ENCODE results near the gene TARS1. TPM values are rescaled to one million over a fixed set of nuclear protein-coding genes. Genes with fewer than 3 reads are reported as not detected.

The TARS1 gene
- total and polyA plus RNA-seq, 10 of the 15 experiments (the other 5 are each of a cell fraction or from before 2014, with no cell fraction given), result 163 to 350 (median 228) TPM

DNA sequence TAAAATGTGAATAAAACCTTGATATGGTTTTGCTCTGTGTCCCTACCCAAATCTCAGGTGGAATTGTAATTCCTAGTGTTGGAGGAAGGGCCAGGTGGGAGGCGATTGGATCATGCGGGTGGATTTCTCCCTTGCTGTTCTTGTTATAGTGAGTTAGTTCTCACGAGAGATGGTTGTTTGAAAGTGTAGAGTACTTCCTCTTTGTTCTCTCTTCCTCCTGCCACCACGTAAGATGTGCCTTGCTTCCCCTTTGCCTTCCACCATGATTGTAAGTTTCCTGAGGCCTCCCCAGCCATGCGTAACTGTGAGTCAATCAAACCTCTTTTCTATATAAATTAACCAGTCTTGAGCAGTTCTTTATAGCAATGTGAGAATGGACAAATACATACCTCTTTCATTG is 34.9 kb downstream of the TARS1 start:
- no TSS peak for BruUV-seq (replicated peaks)
- TF ChIP-seq, protein P1, sequence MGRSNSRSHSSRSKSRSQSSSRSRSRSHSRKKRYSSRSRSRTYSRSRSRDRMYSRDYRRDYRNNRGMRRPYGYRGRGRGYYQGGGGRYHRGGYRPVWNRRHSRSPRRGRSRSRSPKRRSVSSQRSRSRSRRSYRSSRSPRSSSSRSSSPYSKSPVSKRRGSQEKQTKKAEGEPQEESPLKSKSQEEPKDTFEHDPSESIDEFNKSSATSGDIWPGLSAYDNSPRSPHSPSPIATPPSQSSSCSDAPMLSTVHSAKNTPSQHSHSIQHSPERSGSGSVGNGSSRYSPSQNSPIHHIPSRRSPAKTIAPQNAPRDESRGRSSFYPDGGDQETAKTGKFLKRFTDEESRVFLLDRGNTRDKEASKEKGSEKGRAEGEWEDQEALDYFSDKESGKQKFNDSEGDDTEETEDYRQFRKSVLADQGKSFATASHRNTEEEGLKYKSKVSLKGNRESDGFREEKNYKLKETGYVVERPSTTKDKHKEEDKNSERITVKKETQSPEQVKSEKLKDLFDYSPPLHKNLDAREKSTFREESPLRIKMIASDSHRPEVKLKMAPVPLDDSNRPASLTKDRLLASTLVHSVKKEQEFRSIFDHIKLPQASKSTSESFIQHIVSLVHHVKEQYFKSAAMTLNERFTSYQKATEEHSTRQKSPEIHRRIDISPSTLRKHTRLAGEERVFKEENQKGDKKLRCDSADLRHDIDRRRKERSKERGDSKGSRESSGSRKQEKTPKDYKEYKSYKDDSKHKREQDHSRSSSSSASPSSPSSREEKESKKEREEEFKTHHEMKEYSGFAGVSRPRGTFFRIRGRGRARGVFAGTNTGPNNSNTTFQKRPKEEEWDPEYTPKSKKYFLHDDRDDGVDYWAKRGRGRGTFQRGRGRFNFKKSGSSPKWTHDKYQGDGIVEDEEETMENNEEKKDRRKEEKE (IDR thresholded peaks at IDR 0.05), result no peak
- TF ChIP-seq SMARCA5 (IDR thresholded peaks at IDR 0.05) (no peak), BCL11A (IDR thresholded peaks at IDR 0.05; ENCODE audit: low read depth, low read length) (no peak), CREB1 (IDR thresholded peaks at IDR 0.05; ENCODE audit: low read depth) (no peak), CBFB (IDR thresholded peaks at IDR 0.05; ENCODE audit: low read depth) (no peak), ATF7 (IDR thresholded peaks at IDR 0.05; ENCODE audit: low read depth) (no peak), TCF3 (IDR thresholded peaks at IDR 0.05; ENCODE audit: borderline replicate concordance, insufficient read depth, low read depth, low read length) (no peak), CEBPB (IDR thresholded peaks at IDR 0.05; ENCODE audit: borderline replicate concordance in 1 of 2, low read depth in 2 of 2, low read length in 2 of 2) (no peak), FOXM1 (IDR thresholded peaks at IDR 0.05; ENCODE audit: low read depth, low read length) (no peak)
- TF ChIP-seq, protein P2, sequence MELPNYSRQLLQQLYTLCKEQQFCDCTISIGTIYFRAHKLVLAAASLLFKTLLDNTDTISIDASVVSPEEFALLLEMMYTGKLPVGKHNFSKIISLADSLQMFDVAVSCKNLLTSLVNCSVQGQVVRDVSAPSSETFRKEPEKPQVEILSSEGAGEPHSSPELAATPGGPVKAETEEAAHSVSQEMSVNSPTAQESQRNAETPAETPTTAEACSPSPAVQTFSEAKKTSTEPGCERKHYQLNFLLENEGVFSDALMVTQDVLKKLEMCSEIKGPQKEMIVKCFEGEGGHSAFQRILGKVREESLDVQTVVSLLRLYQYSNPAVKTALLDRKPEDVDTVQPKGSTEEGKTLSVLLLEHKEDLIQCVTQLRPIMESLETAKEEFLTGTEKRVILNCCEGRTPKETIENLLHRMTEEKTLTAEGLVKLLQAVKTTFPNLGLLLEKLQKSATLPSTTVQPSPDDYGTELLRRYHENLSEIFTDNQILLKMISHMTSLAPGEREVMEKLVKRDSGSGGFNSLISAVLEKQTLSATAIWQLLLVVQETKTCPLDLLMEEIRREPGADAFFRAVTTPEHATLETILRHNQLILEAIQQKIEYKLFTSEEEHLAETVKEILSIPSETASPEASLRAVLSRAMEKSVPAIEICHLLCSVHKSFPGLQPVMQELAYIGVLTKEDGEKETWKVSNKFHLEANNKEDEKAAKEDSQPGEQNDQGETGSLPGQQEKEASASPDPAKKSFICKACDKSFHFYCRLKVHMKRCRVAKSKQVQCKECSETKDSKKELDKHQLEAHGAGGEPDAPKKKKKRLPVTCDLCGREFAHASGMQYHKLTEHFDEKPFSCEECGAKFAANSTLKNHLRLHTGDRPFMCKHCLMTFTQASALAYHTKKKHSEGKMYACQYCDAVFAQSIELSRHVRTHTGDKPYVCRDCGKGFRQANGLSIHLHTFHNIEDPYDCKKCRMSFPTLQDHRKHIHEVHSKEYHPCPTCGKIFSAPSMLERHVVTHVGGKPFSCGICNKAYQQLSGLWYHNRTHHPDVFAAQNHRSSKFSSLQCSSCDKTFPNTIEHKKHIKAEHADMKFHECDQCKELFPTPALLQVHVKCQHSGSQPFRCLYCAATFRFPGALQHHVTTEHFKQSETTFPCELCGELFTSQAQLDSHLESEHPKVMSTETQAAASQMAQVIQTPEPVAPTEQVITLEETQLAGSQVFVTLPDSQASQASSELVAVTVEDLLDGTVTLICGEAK (IDR thresholded peaks at IDR 0.05; ENCODE audit: borderline replicate concordance), result no peak
- TF ChIP-seq, protein P3, sequence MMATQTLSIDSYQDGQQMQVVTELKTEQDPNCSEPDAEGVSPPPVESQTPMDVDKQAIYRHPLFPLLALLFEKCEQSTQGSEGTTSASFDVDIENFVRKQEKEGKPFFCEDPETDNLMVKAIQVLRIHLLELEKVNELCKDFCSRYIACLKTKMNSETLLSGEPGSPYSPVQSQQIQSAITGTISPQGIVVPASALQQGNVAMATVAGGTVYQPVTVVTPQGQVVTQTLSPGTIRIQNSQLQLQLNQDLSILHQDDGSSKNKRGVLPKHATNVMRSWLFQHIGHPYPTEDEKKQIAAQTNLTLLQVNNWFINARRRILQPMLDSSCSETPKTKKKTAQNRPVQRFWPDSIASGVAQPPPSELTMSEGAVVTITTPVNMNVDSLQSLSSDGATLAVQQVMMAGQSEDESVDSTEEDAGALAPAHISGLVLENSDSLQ (IDR thresholded peaks at IDR 0.05), result no peak
- TF ChIP-seq, protein P4, sequence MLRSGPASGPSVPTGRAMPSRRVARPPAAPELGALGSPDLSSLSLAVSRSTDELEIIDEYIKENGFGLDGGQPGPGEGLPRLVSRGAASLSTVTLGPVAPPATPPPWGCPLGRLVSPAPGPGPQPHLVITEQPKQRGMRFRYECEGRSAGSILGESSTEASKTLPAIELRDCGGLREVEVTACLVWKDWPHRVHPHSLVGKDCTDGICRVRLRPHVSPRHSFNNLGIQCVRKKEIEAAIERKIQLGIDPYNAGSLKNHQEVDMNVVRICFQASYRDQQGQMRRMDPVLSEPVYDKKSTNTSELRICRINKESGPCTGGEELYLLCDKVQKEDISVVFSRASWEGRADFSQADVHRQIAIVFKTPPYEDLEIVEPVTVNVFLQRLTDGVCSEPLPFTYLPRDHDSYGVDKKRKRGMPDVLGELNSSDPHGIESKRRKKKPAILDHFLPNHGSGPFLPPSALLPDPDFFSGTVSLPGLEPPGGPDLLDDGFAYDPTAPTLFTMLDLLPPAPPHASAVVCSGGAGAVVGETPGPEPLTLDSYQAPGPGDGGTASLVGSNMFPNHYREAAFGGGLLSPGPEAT (IDR thresholded peaks at IDR 0.05; ENCODE audit: low read depth), result no peak
- TF ChIP-seq, protein P5, sequence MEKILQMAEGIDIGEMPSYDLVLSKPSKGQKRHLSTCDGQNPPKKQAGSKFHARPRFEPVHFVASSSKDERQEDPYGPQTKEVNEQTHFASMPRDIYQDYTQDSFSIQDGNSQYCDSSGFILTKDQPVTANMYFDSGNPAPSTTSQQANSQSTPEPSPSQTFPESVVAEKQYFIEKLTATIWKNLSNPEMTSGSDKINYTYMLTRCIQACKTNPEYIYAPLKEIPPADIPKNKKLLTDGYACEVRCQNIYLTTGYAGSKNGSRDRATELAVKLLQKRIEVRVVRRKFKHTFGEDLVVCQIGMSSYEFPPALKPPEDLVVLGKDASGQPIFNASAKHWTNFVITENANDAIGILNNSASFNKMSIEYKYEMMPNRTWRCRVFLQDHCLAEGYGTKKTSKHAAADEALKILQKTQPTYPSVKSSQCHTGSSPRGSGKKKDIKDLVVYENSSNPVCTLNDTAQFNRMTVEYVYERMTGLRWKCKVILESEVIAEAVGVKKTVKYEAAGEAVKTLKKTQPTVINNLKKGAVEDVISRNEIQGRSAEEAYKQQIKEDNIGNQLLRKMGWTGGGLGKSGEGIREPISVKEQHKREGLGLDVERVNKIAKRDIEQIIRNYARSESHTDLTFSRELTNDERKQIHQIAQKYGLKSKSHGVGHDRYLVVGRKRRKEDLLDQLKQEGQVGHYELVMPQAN (conservative IDR thresholded peaks at IDR 0.05), result no peak

More for the DNA sequence above, 34.9 kb downstream of the TARS1 start:
- no peak overlapping the region for H2AFZ ChIP-seq (ENCODE audit: control insufficient read depth, low read depth, low read length)
- ChIA-PET CTCF (no interaction called here), POLR2A (no interaction called here), SMC1A (ENCODE audit: uncharacterized antibody, unreplicated experiment) (interaction anchor here (1.3 kb wide), 1 partner anchor 494 kb away, joined by 4 read pairs; no protein-coding TSS in a partner anchor), RAD21 (ENCODE audit: unreplicated experiment) (no interaction called here)
- no peak overlapping the region for H3K4me2 ChIP-seq (ENCODE audit: control insufficient read depth, insufficient read depth)
- H4K20me1 ChIP-seq (ENCODE audit: control insufficient read depth, insufficient read depth), result no peaks in the 10 kb centered on the region
- no peaks in the 10 kb centered on the region for H3K4me1 ChIP-seq (ENCODE audit: control insufficient read depth, insufficient read depth, low read length)
- peaks cover 3 to 38% of the 10 kb centered on the region in 2 experiments for H3K36me3 ChIP-seq (ENCODE audit: control insufficient read depth in 2 of 2, insufficient read depth in 2 of 2, low read length in 1 of 2)
- peak; percentile 7 for FAIRE-seq
- peaks cover 9% of the 10 kb centered on the region; the same call in 2 of the 3 replicates for H3K9me3 ChIP-seq (replicated peaks; ENCODE audit: control insufficient read depth, insufficient read depth, low read length)
- H3K4me3 ChIP-seq, result no peak overlapping the region
- H3K9ac ChIP-seq (ENCODE audit: control insufficient read depth, insufficient read depth, low read length), result no peak overlapping the region
- no peaks in the 10 kb centered on the region for H3K27me3 ChIP-seq (replicated peaks in 1 of 2; ENCODE audit: control insufficient read depth in 2 of 2, insufficient read depth in 2 of 2, low read length in 1 of 2)
- 55% methylated on average over 5 of the region's 5 CpGs for WGBS (ENCODE audit: insufficient coverage, insufficient replicate concordance, low lambda C conversion rate, missing lambda C conversion rate)
- no peak for DNase-seq (ENCODE audit: low read depth, low spot score)
- ATAC-seq, result no peak
- no peaks in the 10 kb centered on the region for H3K79me2 ChIP-seq (ENCODE audit: control insufficient read depth, insufficient read depth, low read length)
- intact Hi-C loops (cut with micrococcal nuclease; ENCODE audit: unreplicated experiment), result no loop called here
- H3K27ac ChIP-seq (ENCODE audit: control insufficient read depth, insufficient read depth), result no peak overlapping the region
- in situ Hi-C loops (cut with MboI), result no loop called here
